K562 (cell line): ENCODE results near the gene CD276. TPM values are rescaled to one million over a fixed set of nuclear protein-coding genes. Genes with fewer than 3 reads are reported as not detected.

Experiments
- ATAC-seq: fragments of 200-7000 bp; cut with Tn5 transposase; 3 replicates; pipeline ENCODE4 v1.9.1; 2020; ENCODE audit warnings: moderate library complexity
- BruUV-seq: library from RNA; stranded (reverse); fragments of 400-500 nt; replicated peaks from 2 replicates; lab custom pipeline; 2021; lab: Mats Ljungman, UMichigan
- CTCF ChIA-PET: fragments of 300-600 bp; formaldehyde crosslinking; extraction: SDS; loops from one replicate; lab custom pipeline; 2021; ENCODE audit warnings: low intra/inter-chr PET ratio; lab: Yijun Ruan, JAX
- POLR2A ChIA-PET: fragments of 300-600, 350-650 bp; sonication (Branson Sonifier 250); formaldehyde crosslinking; extraction: SDS; loops from one replicate; lab custom pipeline; 2021; ENCODE audit warnings: antibody characterized with exemption, inconsistent platforms; lab: Yijun Ruan, JAX
- DNase-seq, 4 experiments: peaks; one replicate each; pipeline versions ENCODE4 v3.0.0 to v3.0.0-alpha.2; 2011 to 2018; ENCODE audit warnings: low spot score in 3 of 4, mixed read lengths in 3 of 4; ENCODE audit errors: extremely low read depth in 1 of 4
- FAIRE-seq: peaks from 2 replicates; lab custom pipeline; 2011; peaks lifted over from hg19 to GRCh38; lab: Jason Lieb, UNC
- H2AFZ ChIP-seq: 2 replicates; pipeline ENCODE4 v1.6.0; 2011; ENCODE audit warnings: low read depth, low read length, control low read depth, inconsistent platforms
- H3K27ac ChIP-seq: fragments of 200-600 bp; 3 replicates; pipeline ENCODE4 v1.8.0; 2011; ENCODE audit warnings: low read depth, mild to moderate bottlenecking, control low read depth, inconsistent platforms, low read length, moderate library complexity, mixed read lengths; ENCODE audit errors: extremely low read depth
- H3K27me3 ChIP-seq, 2 experiments: fragments of 300-600 bp in 1 of 2; 2 replicates in 1 of 2; 3 replicates in 1 of 2; pipeline versions ENCODE4 v1.6.0 to v1.8.0; 2011; ENCODE audit warnings: inconsistent platforms in 2 of 2, low read length in 2 of 2, mild to moderate bottlenecking in 1 of 2, mixed read lengths in 1 of 2, moderate library complexity in 1 of 2; ENCODE audit not compliant: control insufficient read depth in 2 of 2, insufficient read depth in 2 of 2
- H3K36me3 ChIP-seq: fragments of 300-600 bp; 3 replicates; pipeline ENCODE4 v1.8.0; 2011; ENCODE audit warnings: mild to moderate bottlenecking, low read length, inconsistent platforms; ENCODE audit not compliant: control insufficient read depth, insufficient read depth
- H3K4me1 ChIP-seq, 2 experiments: fragments of 200-600 bp in 1 of 2; replicated peaks in 1 of 2; 2 replicates in 1 of 2; 3 replicates in 1 of 2; pipeline versions ENCODE4 v1.5.1 to v1.8.0; 2011; ENCODE audit warnings: inconsistent platforms in 2 of 2, low read length in 2 of 2, mild to moderate bottlenecking in 1 of 2, mixed read lengths in 1 of 2, moderate library complexity in 1 of 2; ENCODE audit not compliant: control insufficient read depth in 2 of 2, insufficient read depth in 2 of 2
- H3K4me2 ChIP-seq: 2 replicates; pipeline ENCODE4 v1.6.1; 2011; ENCODE audit warnings: low read length, control low read depth, inconsistent platforms, mixed read lengths; ENCODE audit not compliant: insufficient read depth
- H3K4me3 ChIP-seq: fragments of 200-600 bp; sonication (generic), shearing (Covaris generic); 2 replicates; pipeline ENCODE4 v1.5.1; 2016; ENCODE audit warnings: control low read depth, inconsistent platforms
- H3K79me2 ChIP-seq: fragments of 200-600 bp; 3 replicates; pipeline ENCODE4 v1.8.0; 2011; ENCODE audit warnings: low read length, inconsistent platforms; ENCODE audit not compliant: control insufficient read depth, insufficient read depth
- H3K9ac ChIP-seq, 2 experiments: 2 replicates each; pipeline versions ENCODE4 v1.6.0 to v1.6.1; 2011; ENCODE audit warnings: low read depth in 2 of 2, low read length in 2 of 2, control low read depth in 1 of 2, inconsistent platforms in 1 of 2, mild to moderate bottlenecking in 1 of 2, mixed read lengths in 1 of 2; ENCODE audit not compliant: insufficient read depth in 1 of 2
- H3K9me1 ChIP-seq: one replicate; pipeline ENCODE4 v1.6.0; 2011; ENCODE audit warnings: inconsistent platforms, mild to moderate bottlenecking, low read length, moderate library complexity; ENCODE audit not compliant: control insufficient read depth, insufficient read depth
- H3K9me3 ChIP-seq: replicated peaks from 2 replicates; pipeline ENCODE4 v1.5.1; 2011; ENCODE audit warnings: low read depth, low read length, inconsistent platforms; ENCODE audit not compliant: control insufficient read depth, insufficient read depth
- H4K20me1 ChIP-seq: replicated peaks from 2 replicates; pipeline ENCODE4 v1.6.1; 2011; ENCODE audit warnings: low read length, inconsistent platforms, mixed read lengths; ENCODE audit not compliant: control insufficient read depth, insufficient read depth
- NKRF ChIP-seq: fragments of 450-650 bp; IDR thresholded peaks from 2 replicates; pipeline ENCODE4 v1.6.1; 2016; ENCODE audit warnings: borderline replicate concordance
- TOE1 ChIP-seq, 2 experiments: fragments of 450-650 bp in 1 of 2; sonication (generic) in 1 of 2; formaldehyde crosslinking in 1 of 2; IDR thresholded peaks; 2 replicates each; pipeline versions ENCODE4 v1.7.1 to v1.8.0; 2016 to 2022; ENCODE audit warnings: borderline replicate concordance in 2 of 2, mild to moderate bottlenecking in 2 of 2, antibody characterized with exemption in 1 of 2, inconsistent platforms in 1 of 2, low read depth in 1 of 2, missing genetic modification reagents in 1 of 2, moderate library complexity in 1 of 2
- TRIM28 ChIP-seq: fragments of 450-650 bp; IDR thresholded peaks from 2 replicates; pipeline ENCODE4 v1.6.1; 2017
- ZNF174 ChIP-seq: fragments of 250-450 bp; sonication (Bioruptor Pico); IDR thresholded peaks from 2 replicates; pipeline ENCODE4 v1.4.0; 2020; ENCODE audit warnings: mild to moderate bottlenecking
- WGBS: fragments of 100-300 bp; shearing (Covaris generic); methylation state at CpG from one replicate; pipeline ENCODE4 v1.1.6; 2016; ENCODE audit warnings: low coverage, mixed read lengths; ENCODE audit not compliant: insufficient coverage; ENCODE audit errors: missing lambda C conversion rate; 5-methylcytosine and 5-hydroxymethylcytosine counted together
- in situ Hi-C: fragments of 300-500 bp; cut with MboI; formaldehyde crosslinking; loops from 4 replicates; pipeline ENCODE4 v1.15.0; 2018; ENCODE audit warnings: inconsistent platforms, mixed read lengths
- intact Hi-C: fragments of 100-400 bp; cut with micrococcal nuclease; formaldehyde crosslinking; loops from 2 replicates; pipeline ENCODE4 v1.14.2; 2022
- polyA plus RNA-seq, 8 experiments: library from polyadenylated mRNA; depleted of rRNA in 4 of 8; stranded (reverse) in 5 of 8; unstranded in 3 of 8; fragments of >200 nt; fragmentation: Nextera tagmentation in 2 of 8; fragmentation: Illumina TruSeq in 1 of 8; extraction: Ambion mirVana in 2 of 8; extraction: Trizol in 1 of 8; gene quantifications; 2 replicates each; pipeline versions ENCODE4 v1.2.1 to v1.2.3, GENCODE V29; 2011 to 2014; ENCODE audit warnings: inconsistent platforms in 1 of 8, missing spikeins in 1 of 8
- total RNA-seq, 7 experiments: library from RNA; depleted of rRNA in 6 of 7; stranded (reverse); fragments of >200 nt in 6 of 7; fragmentation: Illumina TruSeq in 2 of 7; extraction: Trizol in 2 of 7; gene quantifications; 2 replicates each; pipeline versions ENCODE4 v1.2.1 to v1.2.3, GENCODE V29; 2011 to 2021; ENCODE audit warnings: low replicate concordance in 1 of 7

Gene CD276
- total and polyA plus RNA-seq, 9 of the 15 experiments (the other 6 are each of a cell fraction or from before 2014, with no cell fraction given), result 0.11 to 3.6 (median 2.3) TPM

GRCh38 chr15:73740152-73741048 lies 56.2 kb downstream of the CD276 start:
- Histone ChIP-seq H4K20me1 (peaks cover 22% of the 10 kb centered on the region), H3K4me3 (no peak overlapping the region), H3K4me2 (no peak overlapping the region), H3K4me1 (0 out of 5 replicates have a peak, but pooled peaks cover 0 to 4% of the 10 kb centered on the region in 2 experiments), H3K9me1 (no peaks in the 10 kb centered on the region), H3K36me3 (no peaks in the 10 kb centered on the region), H2AFZ (no peak overlapping the region), H3K79me2 (no peaks in the 10 kb centered on the region), H3K27me3 (peaks cover 2 to 47% of the 10 kb centered on the region in 2 experiments), H3K9me3 (no peaks in the 10 kb centered on the region), H3K27ac (no peak overlapping the region), H3K9ac (no peak overlapping the region)
- no peak for TF ChIP-seq NKRF
- no peak for TF ChIP-seq TRIM28
- TF ChIP-seq ZNF174, result no peak
- no peak for TF ChIP-seq TOE1 (IDR thresholded peaks at IDR 0.05; ENCODE audit: borderline replicate concordance)
- TF ChIP-seq TOE1 (CRISPR knock-in tag; IDR thresholded peaks at IDR 0.05; ENCODE audit: borderline replicate concordance, low read depth), result no peak
- in situ Hi-C loops (no loop called here), intact Hi-C loops (no loop called here)
- POLR2A ChIA-PET, result interaction anchor here (0.6 kb wide), 1 partner anchor 376 kb away, joined by 3 read pairs; no protein-coding TSS in a partner anchor
- BruUV-seq, result no TSS peak
- FAIRE-seq, result no peak
- CTCF ChIA-PET, result no interaction called here
- no peak for DNase-seq
- WGBS, result 3% methylated on average over 18 of the region's 25 CpGs
- no peak for ATAC-seq
